Muscle layer of colon (tissue), 2 donors: Measurements from ENCODE around the gene OR51Q1.

Experiments used
- H3K27ac ChIP-seq: one replicate; pipeline ENCODE4 v1.7.0; 2013; ENCODE audit warnings: low read depth, mild to moderate bottlenecking, low read length, moderate library complexity
- H3K27me3 ChIP-seq, 2 donors: one replicate each; pipeline ENCODE4 v1.7.0; 2013; ENCODE audit warnings: low read length in 2 of 2, mild to moderate bottlenecking in 2 of 2; ENCODE audit not compliant: insufficient read depth in 2 of 2, control insufficient read depth in 1 of 2
- H3K36me3 ChIP-seq: one replicate; pipeline ENCODE4 v1.7.0; 2013; ENCODE audit warnings: mild to moderate bottlenecking, low read length; ENCODE audit not compliant: insufficient read depth
- H3K4me1 ChIP-seq: one replicate; pipeline ENCODE4 v1.7.0; 2013; ENCODE audit warnings: mild to moderate bottlenecking, low read length; ENCODE audit not compliant: insufficient read depth
- H3K4me3 ChIP-seq, 2 donors: one replicate each; pipeline ENCODE4 v1.7.0; 2013; ENCODE audit warnings: low read length in 2 of 2, low read depth in 1 of 2, mild to moderate bottlenecking in 1 of 2, moderate library complexity in 1 of 2
- H3K9ac ChIP-seq: one replicate; pipeline ENCODE4 v1.7.0; 2013; ENCODE audit warnings: low read length
- H3K9me3 ChIP-seq: one replicate; pipeline ENCODE4 v1.7.0; 2013; ENCODE audit warnings: mild to moderate bottlenecking, low read length
- donor health status: abdominal sarcoma.
- donor health status: Adenocarcinoma of cecum.

OR51Q1 gene

GRCh38 chr11:5449023-5449422 is 27.1 kb downstream of the OR51Q1 start, which contains the start of gene OR51I2:
Gene OR51I2, plus strand, starts transcription at chr11:5449323. Its CDS starts 4,166 bp downstream, at chr11:5453489.
- H3K9ac ChIP-seq: no peak within 1 kb of the TSS
- H3K27ac ChIP-seq: no peak within 1 kb of the TSS
- H3K4me1 ChIP-seq: no peaks in the 10 kb centered on the region
- H3K27me3 ChIP-seq: no peaks in the 10 kb centered on the region
- no peaks in the 10 kb centered on the region for H3K9me3 ChIP-seq
- H3K4me3 ChIP-seq: no peak within 1 kb of the TSS
- H3K36me3 ChIP-seq: no peaks in the 10 kb centered on the region

GRCh38 chr11:5449432-5449831 is 27.5 kb downstream of the OR51Q1 start:
- H3K4me3 ChIP-seq: no peak overlapping the region

DNA sequence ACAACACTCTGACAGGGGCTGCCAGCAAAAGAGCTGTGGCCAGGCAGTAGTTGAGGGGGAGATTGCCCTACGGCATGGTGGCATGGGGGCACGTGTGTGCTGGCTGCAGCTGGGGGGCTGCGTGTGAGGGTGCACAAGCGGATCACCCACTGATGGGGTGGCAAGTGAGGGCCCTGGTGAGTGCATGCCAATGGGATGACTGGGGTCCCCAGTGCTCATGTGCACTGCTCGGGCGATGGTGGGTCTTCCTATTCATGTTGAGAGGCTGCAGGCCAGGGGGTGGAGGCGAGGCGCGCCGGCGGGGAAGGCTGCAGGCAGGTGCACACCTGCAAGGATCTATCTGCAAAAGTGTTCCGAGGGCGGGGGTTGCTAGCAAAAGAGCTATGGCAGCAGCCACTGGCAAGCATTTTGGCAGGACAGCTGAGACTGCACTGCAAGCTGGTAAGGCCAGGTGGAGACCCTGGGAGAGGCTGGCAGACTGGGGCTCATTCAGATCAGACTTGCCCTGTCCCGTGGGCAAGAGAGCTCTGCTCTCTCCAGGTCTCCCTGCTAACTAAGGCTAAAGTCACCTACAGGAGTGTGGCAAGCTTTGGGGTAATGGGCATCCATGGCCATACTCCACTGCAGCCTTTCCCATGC is 39.2 kb downstream of the OR51Q1 start:
- H3K4me3 ChIP-seq: no peak overlapping the region
- no peak overlapping the region for H3K27ac ChIP-seq
- H3K4me1 ChIP-seq: no peaks in the 10 kb centered on the region
- no peaks in the 10 kb centered on the region for H3K9me3 ChIP-seq
- no peak overlapping the region for H3K9ac ChIP-seq
- no peaks in the 10 kb centered on the region for H3K27me3 ChIP-seq
- no peaks in the 10 kb centered on the region for H3K36me3 ChIP-seq

More at GRCh38 chr11:5449432-5449831, 27.5 kb downstream of the OR51Q1 start:
- Histone ChIP-seq H3K36me3 (no peaks in the 10 kb centered on the region), H3K9me3 (no peaks in the 10 kb centered on the region), H3K27me3 (no peaks in the 10 kb centered on the region), H3K4me1 (no peaks in the 10 kb centered on the region), H3K9ac (no peak overlapping the region), H3K27ac (no peak overlapping the region)

DNA sequence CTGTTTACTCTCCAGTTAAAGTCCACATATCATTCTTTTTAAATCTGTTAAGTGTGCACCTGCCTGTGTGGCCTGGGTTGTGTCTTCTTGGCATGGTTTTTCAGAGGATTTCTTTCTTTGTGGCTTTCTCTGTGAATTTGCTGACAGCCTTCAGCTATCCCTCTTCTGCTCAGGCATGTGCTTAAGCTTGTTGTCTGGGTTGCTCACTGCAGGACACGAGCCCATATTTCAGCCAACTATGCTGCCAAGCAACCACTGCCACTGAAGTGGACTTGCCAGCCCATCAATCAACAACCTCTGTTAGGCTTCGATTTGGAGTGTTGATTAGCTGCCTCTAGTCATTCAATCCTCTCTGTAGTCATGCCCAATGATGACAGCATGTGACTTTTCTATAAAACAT is 45.6 kb downstream of the OR51Q1 start:
- Histone ChIP-seq H3K36me3 (no peaks in the 10 kb centered on the region), H3K9me3 (no peaks in the 10 kb centered on the region), H3K4me1 (no peaks in the 10 kb centered on the region), H3K4me3 (no peak overlapping the region), H3K27me3 (no peaks in the 10 kb centered on the region), H3K9ac (no peak overlapping the region), H3K27ac (no peak overlapping the region)
